Activated naive CD4-positive, alpha-beta T cell treated with anti-CD3 and anti-CD28 coated beads, Interleukin-2, amount 50 U/mL, for 72 hours (primary cell): Measurements from ENCODE around the gene LRCH1. TPM values are rescaled to one million over a fixed set of nuclear protein-coding genes. Genes with fewer than 3 reads are reported as not detected.

Experiments
- ATAC-seq, 2 donors: fragments of 150-1000 bp; cut with Tn5 transposase; 2 replicates each; pipeline ENCODE4 v1.10.0; 2021; ENCODE audit warnings: mild to moderate bottlenecking in 2 of 2, moderate library complexity in 2 of 2
- DNase-seq, 2 donors: peaks; one replicate each; pipeline ENCODE4 v3.0.0; 2021 to 2022; ENCODE audit warnings: low spot score in 2 of 2
- H3K27ac Mint-ChIP-seq, 2 donors: one replicate each; pipeline ENCODE4 v1.8.0; 2022; ENCODE audit warnings: mild to moderate bottlenecking in 2 of 2, mixed read lengths in 2 of 2
- H3K36me3 Mint-ChIP-seq, 2 donors: one replicate each; pipeline ENCODE4 v1.8.0; 2022; ENCODE audit warnings: mixed read lengths in 2 of 2
- H3K9me3 Mint-ChIP-seq, 2 donors: one replicate each; pipeline ENCODE4 v1.8.0; 2022; ENCODE audit warnings: mixed read lengths in 2 of 2
- total RNA-seq, 2 donors: library from RNA; stranded (reverse); gene quantifications; one replicate each; pipeline ENCODE4 v1.2.3, GENCODE V29; 2022

LRCH1 gene
- total RNA-seq, 2 donors from 2014 or later, result 17.5 to 21.5 TPM

DNA sequence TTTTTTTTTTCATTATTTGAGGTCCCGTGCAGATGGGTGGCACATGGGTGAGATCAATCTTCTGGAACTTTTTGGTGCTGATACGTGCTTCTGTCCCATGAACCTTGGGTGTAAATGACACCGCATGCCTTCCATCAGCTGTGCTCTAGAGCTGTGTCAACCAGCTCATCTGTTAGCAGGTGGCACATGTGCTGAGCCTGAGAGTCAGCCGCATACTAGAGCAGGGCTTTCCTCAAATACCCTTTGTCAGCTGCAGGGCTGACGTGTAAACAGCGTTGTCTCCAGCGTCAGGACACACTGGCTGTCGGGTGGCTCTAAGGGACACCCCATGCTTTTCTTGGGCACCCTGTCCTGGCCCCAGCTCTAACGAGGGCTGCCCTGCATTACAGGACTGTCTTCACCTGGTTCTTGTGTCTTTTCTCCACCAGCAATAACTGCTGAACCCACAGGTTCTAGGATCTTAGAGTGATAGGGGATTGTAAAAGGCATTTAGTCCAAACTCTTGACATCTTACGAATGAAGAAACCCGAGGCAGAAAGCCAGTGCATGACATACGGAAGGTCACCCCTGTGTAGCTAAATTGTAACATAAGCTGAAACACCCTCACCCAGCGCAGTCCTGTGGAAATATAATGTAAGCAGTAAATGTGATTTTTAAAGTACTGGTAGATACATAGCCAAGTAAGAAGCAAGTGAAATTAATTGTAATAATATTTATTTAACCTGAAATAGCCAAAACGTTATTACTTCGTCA, 119.5 kb downstream of the LRCH1 start:
- Mint-ChIP-seq H3K27ac (no peak overlapping the region), H3K9me3 (no peaks in the 10 kb centered on the region), H3K36me3 (peaks cover 12 to 19% of the 10 kb centered on the region in 2 donors)
- DNase-seq, result no peak
- ATAC-seq, result no peak

DNA sequence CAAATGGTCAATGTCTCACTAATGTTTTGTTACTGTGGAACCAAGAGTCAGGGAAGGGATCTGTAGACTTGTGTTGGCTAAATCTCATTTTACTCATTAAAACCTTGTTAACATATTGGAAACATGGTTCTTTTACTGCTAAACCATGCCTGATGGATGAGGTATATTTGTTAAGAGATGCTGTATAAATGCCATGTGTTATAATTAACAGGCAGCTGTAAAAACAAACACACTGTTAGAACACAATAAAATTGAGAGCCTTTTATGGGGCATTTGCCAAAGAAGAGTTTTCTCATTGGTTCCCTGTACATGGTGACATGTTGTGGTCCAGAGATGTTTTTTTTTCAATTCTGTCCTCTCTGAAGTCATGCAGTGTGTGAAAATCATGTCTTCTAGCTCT, 122.0 kb downstream of the LRCH1 start:
- DNase-seq, result no peak
- no peaks in the 10 kb centered on the region for H3K9me3 Mint-ChIP-seq
- no peak for ATAC-seq
- H3K36me3 Mint-ChIP-seq, result peaks cover 5 to 12% of the 10 kb centered on the region in 2 donors
- no peak overlapping the region for H3K27ac Mint-ChIP-seq

DNA sequence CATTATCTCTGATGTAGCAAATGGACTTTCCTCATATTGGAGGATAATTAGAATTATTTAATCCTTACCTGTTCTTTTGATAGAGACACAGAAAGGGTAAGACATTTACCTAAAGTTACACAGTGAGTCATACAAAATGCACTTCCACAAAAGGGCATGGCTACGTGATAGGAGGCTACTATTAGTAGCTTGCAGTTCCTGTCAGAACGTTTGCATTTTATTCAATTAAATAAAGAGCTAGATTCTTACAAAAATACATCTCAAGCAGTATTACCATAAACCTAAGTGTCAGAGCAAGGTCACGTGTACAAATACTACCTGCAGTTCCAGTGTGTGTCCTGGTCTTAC, 123.4 kb downstream of the LRCH1 start:
- H3K27ac Mint-ChIP-seq, result no peak overlapping the region
- peaks cover 0 to 6% of the 10 kb centered on the region in 2 donors for H3K36me3 Mint-ChIP-seq
- no peak for DNase-seq
- ATAC-seq, result no peak
- no peaks in the 10 kb centered on the region for H3K9me3 Mint-ChIP-seq

DNA sequence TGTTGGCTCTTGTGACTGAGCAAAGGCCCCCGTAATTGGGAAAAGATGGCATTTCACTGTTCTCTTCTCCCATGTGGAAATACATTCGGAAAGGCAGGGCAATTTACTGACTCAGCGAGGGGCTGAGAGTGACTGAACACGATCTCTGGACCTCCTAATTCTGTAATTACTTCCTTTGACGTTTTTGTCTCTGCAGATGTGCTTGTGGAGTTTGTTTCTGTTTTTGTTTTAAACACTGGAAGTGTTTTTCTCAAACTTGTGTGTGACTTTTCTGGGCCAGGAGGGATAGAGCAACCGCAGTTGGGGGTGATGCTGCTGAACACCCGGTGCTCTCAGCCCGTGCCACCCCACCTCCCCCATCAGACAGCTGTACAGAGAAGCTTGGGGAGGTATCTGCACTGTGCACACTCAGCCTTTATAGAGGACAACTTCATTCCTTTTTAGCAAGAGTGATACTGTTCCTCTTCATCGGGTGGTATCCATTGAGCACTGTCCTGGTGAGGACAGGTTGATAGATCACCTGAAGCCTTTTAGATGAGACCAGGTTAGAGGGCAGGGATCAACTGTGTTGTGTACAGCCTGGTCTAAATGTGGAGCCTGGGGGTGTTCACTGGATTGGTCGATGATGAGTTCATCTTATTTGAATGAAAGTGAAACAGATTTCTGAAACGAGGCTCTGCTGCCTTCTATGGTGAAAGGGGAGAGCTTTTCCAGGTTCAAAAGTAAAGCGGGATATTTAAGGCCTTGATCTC, 126.6 kb downstream of the LRCH1 start:
- DNase-seq (peak in 1 of 2 donors; percentile 17), ATAC-seq (peak; percentile 84 to 88)
- H3K36me3 Mint-ChIP-seq, result peaks cover 0 to 2% of the 10 kb centered on the region in 2 donors
- H3K27ac Mint-ChIP-seq, result no peak overlapping the region
- H3K9me3 Mint-ChIP-seq, result no peaks in the 10 kb centered on the region

DNA sequence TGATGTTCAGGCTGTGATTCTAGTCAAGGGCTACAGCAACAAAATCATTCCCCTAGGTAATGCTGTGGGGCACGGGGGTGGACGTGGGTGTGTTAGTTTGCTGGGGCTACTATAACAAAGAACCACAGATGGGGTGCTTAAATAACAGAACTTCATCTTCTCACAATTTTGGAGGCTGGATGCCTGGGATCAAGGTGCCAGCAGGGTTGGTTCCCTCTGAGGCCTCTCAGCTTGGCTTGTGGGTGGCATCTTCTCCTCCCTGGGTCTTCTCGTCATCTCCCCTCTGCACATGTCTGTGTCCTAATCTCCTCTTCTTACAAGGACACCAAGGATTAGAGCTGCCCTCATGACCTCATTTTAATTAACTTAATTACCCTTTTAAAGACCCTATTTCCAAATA, 129.0 kb downstream of the LRCH1 start:
- DNase-seq (no peak), ATAC-seq (no peak)
- no peak overlapping the region for H3K27ac Mint-ChIP-seq
- H3K9me3 Mint-ChIP-seq, result no peaks in the 10 kb centered on the region
- H3K36me3 Mint-ChIP-seq, result peaks cover 4 to 13% of the 10 kb centered on the region in 2 donors

DNA sequence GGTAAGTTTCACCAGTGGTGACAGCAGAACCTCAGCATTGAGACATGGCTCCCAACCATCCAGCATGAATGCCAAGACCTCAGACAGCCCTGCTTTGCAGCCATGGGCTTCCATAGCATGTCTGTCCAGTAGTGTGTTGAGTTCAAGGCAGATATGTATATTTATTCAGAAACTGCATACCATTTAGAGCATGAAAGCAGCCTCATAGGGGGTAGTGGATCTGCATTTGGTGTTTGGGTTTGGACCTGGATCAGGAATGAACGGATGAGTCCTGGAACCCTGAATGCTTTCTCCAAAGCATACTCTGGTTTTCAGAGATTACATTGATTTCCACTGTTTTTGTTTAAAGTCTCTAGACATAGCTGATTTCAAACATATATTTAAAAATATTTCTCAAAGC, 129.7 kb downstream of the LRCH1 start:
- DNase-seq, result no peak
- Mint-ChIP-seq H3K27ac (no peak overlapping the region), H3K9me3 (no peaks in the 10 kb centered on the region), H3K36me3 (peaks cover 4 to 13% of the 10 kb centered on the region in 2 donors)
- no peak for ATAC-seq

DNA sequence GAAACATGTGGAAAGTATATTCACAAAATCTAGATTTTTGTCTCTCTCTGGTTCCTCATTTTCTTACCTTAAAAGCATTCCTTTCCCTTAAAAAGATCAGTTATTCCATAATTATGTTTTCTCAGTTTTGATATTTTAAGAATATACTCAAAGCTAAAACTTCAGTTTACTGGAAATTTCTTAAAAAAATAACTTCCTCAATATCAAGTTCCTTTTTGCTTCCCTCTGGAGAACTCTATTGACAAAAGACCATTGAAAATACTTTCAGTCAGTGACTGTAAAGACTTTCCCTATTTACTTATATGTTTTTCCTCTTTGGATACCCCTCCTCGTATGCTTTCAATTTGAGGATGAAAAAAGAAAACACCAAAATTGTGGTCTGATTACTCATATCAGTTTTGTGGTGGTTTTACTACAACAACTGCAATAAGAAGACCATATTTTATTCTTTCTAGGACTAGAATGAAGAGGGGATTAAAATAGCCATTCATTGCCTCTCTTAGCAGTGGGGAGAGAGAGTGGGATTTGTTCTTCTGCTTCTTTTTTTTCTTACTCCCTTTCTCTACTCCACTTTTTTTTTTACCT, 130.8 kb downstream of the LRCH1 start:
- Mint-ChIP-seq H3K27ac (peak overlapping the region in 1 of 2 donors; percentile 3), H3K9me3 (no peaks in the 10 kb centered on the region), H3K36me3 (peaks cover 4 to 13% of the 10 kb centered on the region in 2 donors)
- DNase-seq (no peak), ATAC-seq (peak in 1 of 2 donors; percentile 52)

DNA sequence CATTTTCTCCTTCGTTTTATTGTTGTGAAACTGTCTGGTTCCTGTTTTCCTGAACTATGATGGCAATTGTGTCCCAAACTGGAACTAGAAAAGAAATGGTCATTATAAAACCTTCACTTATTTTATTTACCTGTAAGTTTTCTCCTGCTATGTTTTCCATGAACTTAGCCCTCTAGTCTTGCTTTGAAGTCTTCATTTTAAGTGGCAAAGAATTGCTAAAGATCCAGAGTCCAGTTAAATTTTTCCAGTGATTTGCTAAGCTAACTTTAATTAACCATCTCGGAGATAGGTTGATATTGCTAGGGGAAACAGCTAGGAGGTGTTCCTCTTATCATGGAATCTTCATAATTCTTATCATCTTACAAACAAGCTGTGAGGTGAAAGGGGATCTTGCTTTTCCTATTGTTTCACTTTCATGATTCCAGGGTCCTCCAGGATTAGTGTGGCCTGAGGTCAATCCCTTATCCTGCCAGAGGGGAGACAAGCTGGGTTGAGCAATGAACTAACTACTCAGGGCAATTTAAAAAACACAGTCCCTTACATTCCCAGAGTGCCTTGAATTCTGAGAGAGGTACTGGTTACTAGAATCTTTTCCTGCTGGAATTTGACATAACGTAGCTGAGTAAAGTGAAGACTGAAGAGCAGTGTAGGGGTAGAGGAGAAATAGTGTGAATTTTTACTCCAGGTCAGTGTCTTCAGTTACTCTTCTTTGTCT, 131.5 kb downstream of the LRCH1 start:
- no peaks in the 10 kb centered on the region for H3K9me3 Mint-ChIP-seq
- peak overlapping the region in 1 of 2 donors; percentile 18 for H3K27ac Mint-ChIP-seq
- H3K36me3 Mint-ChIP-seq, result peaks cover 4 to 13% of the 10 kb centered on the region in 2 donors
- DNase-seq (no peak), ATAC-seq (no peak)

DNA sequence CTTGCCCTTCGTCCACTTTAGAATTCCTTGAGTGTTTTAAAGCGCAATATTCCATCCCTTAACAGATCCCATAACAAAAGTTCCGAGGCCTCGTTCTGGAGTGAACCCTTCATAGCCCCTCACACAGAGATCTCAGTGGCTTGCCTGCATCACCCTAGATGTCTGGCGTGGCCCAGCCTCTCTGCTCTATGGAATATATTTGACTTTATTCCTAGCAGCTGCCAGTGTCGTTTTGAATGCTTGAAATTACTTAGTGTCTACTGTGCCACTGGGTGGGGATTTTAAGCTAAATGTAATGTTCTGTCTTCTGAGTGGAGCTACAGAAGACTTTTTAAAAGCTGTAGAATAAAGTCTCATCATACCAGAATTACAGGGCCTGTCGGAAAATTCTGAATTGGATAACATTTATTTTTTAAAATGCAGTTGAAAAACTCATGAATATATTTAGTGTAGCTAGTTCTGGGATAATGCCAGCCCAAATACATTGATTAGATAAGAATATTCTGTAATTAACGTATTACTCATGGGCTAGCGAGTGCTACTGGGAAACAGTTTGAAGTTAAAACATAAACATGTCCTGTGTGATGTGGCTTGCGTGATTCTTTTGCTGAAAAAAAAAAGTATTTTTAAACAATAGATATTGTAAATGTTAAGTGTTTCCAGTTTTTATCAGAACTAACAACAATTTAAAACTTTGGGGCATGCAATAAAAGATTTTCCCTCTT, 132.2 kb downstream of the LRCH1 start:
- Mint-ChIP-seq H3K36me3 (peaks cover 4 to 13% of the 10 kb centered on the region in 2 donors), H3K9me3 (no peaks in the 10 kb centered on the region), H3K27ac (peak overlapping the region in 1 of 2 donors; percentile 18)
- ATAC-seq (no peak), DNase-seq (no peak)

DNA sequence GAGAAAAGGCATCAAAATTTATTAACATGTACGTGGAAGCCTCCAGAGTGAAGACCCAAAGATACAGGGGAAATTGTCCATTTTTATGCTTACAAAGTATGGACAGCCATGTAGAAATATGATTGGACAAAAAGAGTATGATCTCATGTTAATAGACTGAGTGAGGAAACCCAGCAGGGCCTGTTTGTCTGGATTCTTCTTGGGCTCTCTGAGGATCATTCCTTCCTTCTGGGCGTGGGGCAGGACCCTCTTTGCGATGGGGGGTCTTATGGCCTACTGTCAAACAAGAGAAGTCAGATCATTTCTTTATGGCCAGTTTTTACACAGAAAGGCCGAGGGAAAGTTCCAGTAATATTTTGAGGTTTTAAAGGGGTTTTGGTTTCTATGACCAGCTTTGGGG, 133.2 kb downstream of the LRCH1 start:
- Mint-ChIP-seq H3K27ac (no peak overlapping the region), H3K36me3 (peaks cover 4 to 13% of the 10 kb centered on the region in 2 donors), H3K9me3 (no peaks in the 10 kb centered on the region)
- ATAC-seq, result no peak
- DNase-seq, result no peak

DNA sequence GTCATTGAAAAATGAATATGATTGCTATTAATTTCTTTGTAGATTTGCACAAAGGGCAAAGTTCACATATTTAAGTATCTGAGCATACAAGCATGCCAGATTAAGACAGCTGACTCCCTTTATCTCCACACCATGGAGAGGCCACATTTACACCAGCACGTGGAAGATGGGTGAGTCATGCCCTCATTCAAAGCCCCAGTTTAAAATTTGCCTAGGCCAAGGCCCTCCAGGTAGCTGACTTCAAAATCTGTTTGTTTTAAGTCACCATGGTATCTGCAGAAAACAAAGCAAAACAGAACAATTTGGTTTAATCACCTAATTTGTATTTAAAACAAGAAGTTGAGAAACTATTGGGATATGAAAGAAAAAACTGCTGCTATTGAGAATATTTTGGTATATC, 134.8 kb downstream of the LRCH1 start:
- H3K27ac Mint-ChIP-seq, result no peak overlapping the region
- ATAC-seq (peak; percentile 50), DNase-seq (no peak)
- H3K9me3 Mint-ChIP-seq, result no peaks in the 10 kb centered on the region
- H3K36me3 Mint-ChIP-seq, result peaks cover 10 to 13% of the 10 kb centered on the region in 2 donors

DNA sequence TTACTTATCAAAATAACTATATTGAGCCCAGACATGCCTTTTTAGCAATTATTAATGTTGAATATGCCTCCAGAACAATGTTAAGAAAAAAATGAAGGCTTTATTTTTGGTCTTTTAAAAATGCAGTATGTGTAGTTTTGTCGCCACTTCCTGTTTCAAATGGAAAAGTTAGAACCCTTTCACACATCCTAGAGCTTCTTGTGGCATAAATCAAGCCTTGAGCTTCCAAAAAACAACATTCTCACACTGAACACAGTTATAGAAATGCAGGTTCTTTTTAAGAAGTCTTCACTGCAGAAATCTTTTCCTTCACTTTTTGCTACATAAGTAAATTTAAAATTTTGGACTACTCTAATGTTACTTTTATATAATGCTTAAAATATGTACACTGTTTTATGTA, 135.3 kb downstream of the LRCH1 start:
- DNase-seq (no peak), ATAC-seq (no peak)
- Mint-ChIP-seq H3K36me3 (peaks cover 10 to 13% of the 10 kb centered on the region in 2 donors), H3K9me3 (no peaks in the 10 kb centered on the region), H3K27ac (no peak overlapping the region)

DNA sequence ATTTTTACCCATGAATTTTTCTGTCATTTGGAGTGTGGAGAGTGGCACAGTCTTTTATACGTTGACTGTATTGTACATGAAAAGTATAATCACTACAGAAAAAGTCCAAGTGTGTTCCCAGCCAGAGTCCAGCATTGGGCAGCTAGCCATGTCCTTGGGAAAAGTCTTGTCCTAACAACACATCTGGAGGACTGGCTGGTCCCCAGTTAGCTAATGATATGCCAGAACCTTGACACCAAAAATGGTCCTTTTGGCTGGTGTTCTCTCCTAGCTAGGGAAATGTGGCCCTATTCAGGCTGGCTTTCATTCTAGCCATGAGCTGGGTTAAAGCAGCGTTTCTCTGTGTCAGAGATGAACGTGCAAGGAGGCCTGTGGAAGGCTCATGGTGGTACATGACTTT, 145.0 kb downstream of the LRCH1 start:
- H3K36me3 Mint-ChIP-seq, result peaks cover 14 to 15% of the 10 kb centered on the region in 2 donors
- ATAC-seq (no peak), DNase-seq (no peak)
- no peaks in the 10 kb centered on the region for H3K9me3 Mint-ChIP-seq
- no peak overlapping the region for H3K27ac Mint-ChIP-seq

DNA sequence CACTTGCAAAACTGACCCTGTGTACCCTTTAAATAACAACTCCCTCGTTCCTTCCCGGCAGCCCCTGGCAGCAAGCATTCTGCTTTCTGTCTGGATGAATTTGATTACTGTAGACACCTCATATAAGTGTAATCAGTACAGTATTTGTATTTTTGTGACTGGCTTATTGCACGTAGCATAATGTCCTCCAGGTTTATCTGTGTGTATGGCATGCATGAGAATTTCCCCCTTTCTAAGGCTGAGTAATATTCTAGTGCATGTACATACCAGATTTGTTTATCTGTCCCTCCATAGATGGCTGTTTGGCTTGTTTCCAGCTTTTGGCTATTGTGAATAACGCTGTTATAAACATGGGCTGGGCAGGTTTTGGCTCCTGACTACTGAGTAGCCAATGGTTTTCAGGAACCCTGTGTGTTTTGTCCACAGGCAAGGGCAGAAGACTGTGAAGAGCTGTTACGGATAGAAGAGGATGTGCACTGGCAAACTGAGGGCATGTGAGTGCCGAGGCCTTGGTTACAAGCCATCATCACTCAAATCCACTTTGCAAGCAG, 146.0 kb downstream of the LRCH1 start:
- Mint-ChIP-seq H3K9me3 (no peaks in the 10 kb centered on the region), H3K27ac (no peak overlapping the region), H3K36me3 (peaks cover 14 to 15% of the 10 kb centered on the region in 2 donors)
- DNase-seq (no peak), ATAC-seq (no peak)

DNA sequence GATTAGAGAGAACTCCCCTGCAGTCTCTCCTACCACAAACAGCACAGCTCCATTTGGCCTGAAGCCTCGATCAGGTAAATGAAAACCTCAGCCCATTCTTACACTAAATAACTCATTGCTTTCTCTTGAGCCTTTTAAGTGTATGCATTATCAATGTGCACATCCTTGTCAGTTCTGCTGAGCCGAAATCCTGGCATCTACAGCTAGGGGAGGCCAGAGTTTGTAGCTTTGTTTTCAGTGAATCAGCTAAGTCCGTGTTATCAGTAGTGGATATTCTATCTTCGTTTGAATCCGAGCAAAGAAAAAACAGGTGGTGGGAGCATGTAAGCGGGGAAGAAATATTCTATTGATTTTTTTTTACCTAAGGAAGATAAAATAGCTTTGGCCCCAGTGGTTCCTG, 159.6 kb downstream of the LRCH1 start:
- Mint-ChIP-seq H3K27ac (no peak overlapping the region), H3K36me3 (no peaks in the 10 kb centered on the region), H3K9me3 (no peaks in the 10 kb centered on the region)
- DNase-seq (no peak), ATAC-seq (no peak)

DNA sequence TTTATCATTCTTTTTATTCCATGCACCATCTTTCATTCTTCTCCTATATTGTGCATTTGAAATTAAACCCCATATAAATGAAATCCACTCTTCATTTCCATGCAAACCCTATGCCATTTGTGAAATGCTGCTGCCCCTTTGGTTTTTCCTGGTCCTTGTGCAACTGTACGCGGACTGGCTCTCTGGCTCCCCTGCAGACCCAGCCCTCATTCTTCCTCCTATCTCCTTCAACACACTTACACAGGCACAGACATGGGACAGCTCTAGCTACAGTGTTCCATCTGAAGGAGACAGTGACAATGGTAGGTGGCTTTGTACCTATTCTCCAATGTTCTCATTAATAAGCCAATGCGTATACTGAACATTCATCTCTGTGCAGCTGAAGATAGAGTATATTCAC, 162.4 kb downstream of the LRCH1 start:
- DNase-seq (no peak), ATAC-seq (no peak)
- no peak overlapping the region for H3K27ac Mint-ChIP-seq
- H3K9me3 Mint-ChIP-seq, result no peaks in the 10 kb centered on the region
- H3K36me3 Mint-ChIP-seq, result no peaks in the 10 kb centered on the region
